GM12878 (cell line): Measurements from ENCODE around the gene CHCT1. TPM values are rescaled to one million over a fixed set of nuclear protein-coding genes. Genes with fewer than 3 reads are reported as not detected.
A peak's percentile ranks its signal among the peaks of the same experiment; 100 is the strongest.

Source experiments
- ATAC-seq: fragments of 200-7000 bp; cut with Tn5 transposase; 3 replicates; pipeline ENCODE4 v1.9.1; 2020; ENCODE audit warnings: mild to moderate bottlenecking, moderate library complexity
- BruUV-seq: library from RNA; stranded (reverse); fragments of 400-500 nt; replicated peaks from 2 replicates; lab custom pipeline; 2021; lab: Mats Ljungman, UMichigan
- CTCF ChIA-PET: fragments of 300-600 bp; sonication (Branson Sonifier 250); formaldehyde crosslinking; extraction: SDS; loops from one replicate; lab custom pipeline; 2021; ENCODE audit warnings: inconsistent platforms; lab: Yijun Ruan, JAX
- POLR2A ChIA-PET: fragments of 350-600 bp; formaldehyde crosslinking; extraction: SDS; loops from one replicate; lab custom pipeline; 2021; ENCODE audit warnings: inconsistent platforms; lab: Charles Lee
- RAD21 ChIA-PET: fragments of 300-600 bp; sonication (Branson Sonifier 250); formaldehyde crosslinking; loops from one replicate; lab custom pipeline; 2023; ENCODE audit warnings: antibody characterized with exemption; ENCODE audit not compliant: unreplicated experiment; lab: Charles Lee
- SMC1A ChIA-PET: fragments of 300-600 bp; sonication (Branson Sonifier 250); formaldehyde crosslinking; loops from one replicate; lab custom pipeline; 2023; ENCODE audit not compliant: unreplicated experiment, uncharacterized antibody; lab: Charles Lee
- DNase-seq: peaks from one replicate; pipeline ENCODE4 v3.0.0-alpha.2; 2011; ENCODE audit warnings: low read depth, low spot score
- FAIRE-seq: peaks from 3 replicates; lab custom pipeline; 2011; peaks lifted over from hg19 to GRCh38; lab: Jason Lieb, UNC
- H2AFZ ChIP-seq: 2 replicates; pipeline ENCODE4 v1.6.0; 2011; ENCODE audit warnings: low read depth, low read length, control low read depth; ENCODE audit not compliant: control insufficient read depth
- H3K27ac ChIP-seq: 2 replicates; pipeline ENCODE4 v1.5.1; 2011; ENCODE audit warnings: control low read depth; ENCODE audit not compliant: control insufficient read depth, insufficient read depth
- H3K27me3 ChIP-seq, 2 experiments: replicated peaks in 1 of 2; 2 replicates each; pipeline versions ENCODE4 v1.6.0 to v1.6.1; 2011; ENCODE audit warnings: low read length in 1 of 2; ENCODE audit not compliant: control insufficient read depth in 2 of 2, insufficient read depth in 2 of 2
- H3K36me3 ChIP-seq, 2 experiments: 2 replicates each; pipeline ENCODE4 v1.5.1; 2011; ENCODE audit warnings: low read length in 1 of 2; ENCODE audit not compliant: control insufficient read depth in 2 of 2, insufficient read depth in 2 of 2
- H3K4me1 ChIP-seq: 2 replicates; pipeline ENCODE4 v1.6.1; 2011; ENCODE audit warnings: mild to moderate bottlenecking, low read length, moderate library complexity, mixed read lengths; ENCODE audit not compliant: control insufficient read depth, insufficient read depth
- H3K4me2 ChIP-seq: 2 replicates; pipeline ENCODE4 v1.6.0; 2011; ENCODE audit warnings: control low read depth; ENCODE audit not compliant: control insufficient read depth, insufficient read depth
- H3K4me3 ChIP-seq: fragments of 200-600 bp; sonication (generic); 2 replicates; pipeline ENCODE4 v1.5.1; 2016
- H3K79me2 ChIP-seq: 2 replicates; pipeline ENCODE4 v1.6.0; 2011; ENCODE audit warnings: low read length; ENCODE audit not compliant: control insufficient read depth, insufficient read depth
- H3K9ac ChIP-seq: 2 replicates; pipeline ENCODE4 v1.8.0; 2011; ENCODE audit warnings: low read length, control low read depth, mixed read lengths; ENCODE audit not compliant: control insufficient read depth, insufficient read depth
- H3K9me3 ChIP-seq: replicated peaks from 3 replicates; pipeline ENCODE4 v1.5.1; 2011; ENCODE audit warnings: mild to moderate bottlenecking, low read length; ENCODE audit not compliant: control insufficient read depth, insufficient read depth
- H4K20me1 ChIP-seq: 2 replicates; pipeline ENCODE4 v1.6.0; 2011; ENCODE audit not compliant: control insufficient read depth, insufficient read depth
- CEBPB ChIP-seq, 2 experiments: fragments of 150-350 bp in 1 of 2; IDR thresholded peaks; 2 replicates each; pipeline ENCODE4 v1.6.1; 2012 to 2014; ENCODE audit warnings: low read depth in 2 of 2, low read length in 2 of 2, borderline replicate concordance in 1 of 2, inconsistent platforms in 1 of 2
- FOXM1 ChIP-seq: IDR thresholded peaks from 2 replicates; pipeline ENCODE4 v1.6.1; 2012; ENCODE audit warnings: low read depth, mild to moderate bottlenecking, inconsistent platforms, low read length, moderate library complexity
- GABPA ChIP-seq: IDR thresholded peaks from 2 replicates; pipeline ENCODE4 v1.6.1; 2014; ENCODE audit warnings: antibody characterized with exemption, low read depth, mild to moderate bottlenecking, inconsistent platforms
- IKZF2 ChIP-seq, 2 experiments: fragments of 450-650 bp; IDR thresholded peaks; 2 replicates each; pipeline ENCODE4 v1.6.1; 2017; ENCODE audit warnings: mild to moderate bottlenecking in 2 of 2, moderate library complexity in 2 of 2
- JUND ChIP-seq: IDR thresholded peaks from 2 replicates; pipeline ENCODE4 v1.6.1; 2012; ENCODE audit warnings: low read depth, mild to moderate bottlenecking, low read length, improper control_type of control experiment, moderate library complexity
- NFXL1 ChIP-seq: fragments of 450-650 bp; IDR thresholded peaks from 2 replicates; pipeline ENCODE4 v1.6.1; 2017; ENCODE audit warnings: antibody characterized with exemption, mild to moderate bottlenecking, borderline replicate concordance
- RB1 ChIP-seq: fragments of 450-650 bp; formaldehyde crosslinking; IDR thresholded peaks from 2 replicates; pipeline ENCODE4 v1.6.1; 2017; ENCODE audit warnings: mild to moderate bottlenecking, borderline replicate concordance
- RBBP5 ChIP-seq: fragments of 200-600 bp; sonication (generic); conservative IDR thresholded peaks from 2 replicates; pipeline ENCODE4 v1.6.1; 2016
- SP1 ChIP-seq: IDR thresholded peaks from one replicate; pipeline ENCODE4 v1.6.1; 2011; ENCODE audit warnings: low read depth, low read length
- SREBF1 ChIP-seq: IDR thresholded peaks from 2 replicates; pipeline ENCODE4 v1.6.1; 2012; ENCODE audit warnings: mild to moderate bottlenecking, low read length
- SREBF2 ChIP-seq: IDR thresholded peaks from 2 replicates; pipeline ENCODE4 v1.6.1; 2012; ENCODE audit warnings: mild to moderate bottlenecking, low read length
- SRF ChIP-seq, 2 experiments: IDR thresholded peaks; 2 replicates each; pipeline ENCODE4 v1.6.1; 2011; ENCODE audit warnings: low read depth in 2 of 2, low read length in 2 of 2, mild to moderate bottlenecking in 1 of 2, moderate library complexity in 1 of 2
- TCF12 ChIP-seq: IDR thresholded peaks from 2 replicates; pipeline ENCODE4 v1.6.1; 2011; ENCODE audit warnings: low read depth, mild to moderate bottlenecking, low read length
- ZNF622 ChIP-seq: fragments of 450-650 bp; IDR thresholded peaks from 2 replicates; pipeline ENCODE4 v1.6.1; 2017; ENCODE audit warnings: mild to moderate bottlenecking, inconsistent platforms
- ZZZ3 ChIP-seq: IDR thresholded peaks from 2 replicates; pipeline ENCODE4 v1.6.1; 2011; ENCODE audit warnings: low read depth; ENCODE audit not compliant: control insufficient read depth, insufficient read length
- WGBS: methylation state at CpG from one replicate; pipeline ENCODE4 v1.1.6; 2016; ENCODE audit warnings: low lambda C conversion rate; ENCODE audit not compliant: insufficient replicate concordance, insufficient coverage; ENCODE audit errors: missing lambda C conversion rate; 5-methylcytosine and 5-hydroxymethylcytosine counted together
- in situ Hi-C: fragments of 300-500 bp; cut with MboI; formaldehyde crosslinking; loops from 9 replicates; pipeline ENCODE4 v1.14.3; 2018; ENCODE audit warnings: mixed read lengths
- intact Hi-C: fragments of 100-400 bp; cut with micrococcal nuclease; formaldehyde crosslinking; loops from one replicate; pipeline ENCODE4 v1.14.2; 2022; ENCODE audit not compliant: unreplicated experiment
- polyA plus RNA-seq, 11 experiments: library from polyadenylated mRNA; depleted of rRNA in 4 of 11; unstranded in 6 of 11; stranded (reverse) in 5 of 11; fragments of >200 nt; fragmentation: Nextera tagmentation in 4 of 11; fragmentation: Illumina TruSeq in 1 of 11; extraction: Ambion mirVana in 4 of 11; extraction: Trizol in 1 of 11; gene quantifications; 1 replicate in 1 of 11; 2 replicates in 10 of 11; pipeline versions ENCODE4 v1.2.1 to v1.2.3, GENCODE V29; 2011 to 2016; ENCODE audit warnings: inconsistent platforms in 2 of 11, missing spikeins in 2 of 11, low read depth in 1 of 11
- total RNA-seq, 4 experiments: library from RNA; depleted of rRNA in 3 of 4; stranded (reverse); fragments of >200 nt in 3 of 4; fragmentation: Illumina TruSeq in 1 of 4; extraction: Trizol in 1 of 4; gene quantifications; 2 replicates each; pipeline versions ENCODE4 v1.2.1 to v1.2.3, GENCODE V29; 2013 to 2021
- TF ChIP-seq, protein P1 (sequence below): IDR thresholded peaks from 2 replicates; pipeline ENCODE4 v1.6.1; 2012; ENCODE audit warnings: mild to moderate bottlenecking, low read depth, low read length
- TF ChIP-seq, protein P2 (sequence below): IDR thresholded peaks from 2 replicates; pipeline ENCODE4 v1.6.1; 2011; ENCODE audit warnings: low read depth, mild to moderate bottlenecking, low read length, moderate library complexity, borderline replicate concordance; ENCODE audit errors: extremely low read depth
- TF ChIP-seq, protein P3 (sequence below): IDR thresholded peaks from 2 replicates; pipeline ENCODE4 v1.6.1; 2012; ENCODE audit warnings: low read depth, low read length, improper control_type of control experiment

CHCT1 gene
- total and polyA plus RNA-seq, 10 of the 15 experiments (the other 5 are each of a cell fraction or from before 2014, with no cell fraction given), result 0.23 to 0.35 TPM; not detected in 8

DNA sequence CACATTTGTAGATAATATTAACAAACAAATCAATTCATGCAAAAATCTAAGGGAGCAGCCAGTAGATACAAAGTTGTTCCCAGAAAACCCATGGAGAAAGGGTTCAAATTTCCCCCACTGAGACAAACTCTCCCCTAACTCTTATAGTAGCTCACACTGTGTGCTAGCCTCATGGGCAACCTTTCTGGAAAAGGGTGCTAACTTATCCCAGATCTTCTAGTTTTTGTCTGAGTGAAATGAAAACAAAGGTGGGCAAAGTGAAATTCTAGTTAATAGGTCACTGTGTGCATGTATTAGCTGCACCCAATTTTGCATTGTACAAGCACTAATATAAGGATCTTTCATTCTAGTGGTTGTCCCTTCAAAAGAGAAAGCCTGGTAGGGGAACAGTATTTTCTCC, 20.5 kb upstream of the CHCT1 start (continued):
- TF ChIP-seq, protein P1, sequence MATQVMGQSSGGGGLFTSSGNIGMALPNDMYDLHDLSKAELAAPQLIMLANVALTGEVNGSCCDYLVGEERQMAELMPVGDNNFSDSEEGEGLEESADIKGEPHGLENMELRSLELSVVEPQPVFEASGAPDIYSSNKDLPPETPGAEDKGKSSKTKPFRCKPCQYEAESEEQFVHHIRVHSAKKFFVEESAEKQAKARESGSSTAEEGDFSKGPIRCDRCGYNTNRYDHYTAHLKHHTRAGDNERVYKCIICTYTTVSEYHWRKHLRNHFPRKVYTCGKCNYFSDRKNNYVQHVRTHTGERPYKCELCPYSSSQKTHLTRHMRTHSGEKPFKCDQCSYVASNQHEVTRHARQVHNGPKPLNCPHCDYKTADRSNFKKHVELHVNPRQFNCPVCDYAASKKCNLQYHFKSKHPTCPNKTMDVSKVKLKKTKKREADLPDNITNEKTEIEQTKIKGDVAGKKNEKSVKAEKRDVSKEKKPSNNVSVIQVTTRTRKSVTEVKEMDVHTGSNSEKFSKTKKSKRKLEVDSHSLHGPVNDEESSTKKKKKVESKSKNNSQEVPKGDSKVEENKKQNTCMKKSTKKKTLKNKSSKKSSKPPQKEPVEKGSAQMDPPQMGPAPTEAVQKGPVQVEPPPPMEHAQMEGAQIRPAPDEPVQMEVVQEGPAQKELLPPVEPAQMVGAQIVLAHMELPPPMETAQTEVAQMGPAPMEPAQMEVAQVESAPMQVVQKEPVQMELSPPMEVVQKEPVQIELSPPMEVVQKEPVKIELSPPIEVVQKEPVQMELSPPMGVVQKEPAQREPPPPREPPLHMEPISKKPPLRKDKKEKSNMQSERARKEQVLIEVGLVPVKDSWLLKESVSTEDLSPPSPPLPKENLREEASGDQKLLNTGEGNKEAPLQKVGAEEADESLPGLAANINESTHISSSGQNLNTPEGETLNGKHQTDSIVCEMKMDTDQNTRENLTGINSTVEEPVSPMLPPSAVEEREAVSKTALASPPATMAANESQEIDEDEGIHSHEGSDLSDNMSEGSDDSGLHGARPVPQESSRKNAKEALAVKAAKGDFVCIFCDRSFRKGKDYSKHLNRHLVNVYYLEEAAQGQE, result no peak
- TF ChIP-seq SREBF1 (no peak), JUND (no peak), NFXL1 (peak; percentile 53; the same call in 1 of the 2 replicates)

DNA sequence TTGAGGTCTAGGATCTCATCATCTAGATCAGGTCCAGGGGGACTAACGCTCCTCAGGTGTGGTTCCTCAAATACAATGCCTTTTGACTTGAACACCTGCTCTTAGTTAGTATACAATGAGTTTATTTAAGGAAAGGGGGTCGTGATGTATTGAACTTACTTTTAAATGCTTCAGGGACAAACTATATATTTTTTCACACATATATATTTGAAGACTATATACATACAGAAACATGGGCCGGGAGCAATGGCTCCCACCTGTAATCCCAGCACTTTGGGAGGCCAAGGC, 18.8 kb upstream of the CHCT1 start:
- in situ Hi-C loops, result no loop called here
- no peak for TF ChIP-seq TCF12
- no peak for TF ChIP-seq RB1
- no peak for TF ChIP-seq GABPA
- no peak for TF ChIP-seq ZNF622
- no peak for TF ChIP-seq CEBPB (IDR thresholded peaks at IDR 0.05; ENCODE audit: borderline replicate concordance in 1 of 2, low read depth in 2 of 2, low read length in 2 of 2)
- TF ChIP-seq FOXM1, result no peak
- TF ChIP-seq ZZZ3, result no peak
- TF ChIP-seq IKZF2 (IDR thresholded peaks at IDR 0.05), result no peak
- TF ChIP-seq, protein P1, result no peak
- TF ChIP-seq, protein P2, sequence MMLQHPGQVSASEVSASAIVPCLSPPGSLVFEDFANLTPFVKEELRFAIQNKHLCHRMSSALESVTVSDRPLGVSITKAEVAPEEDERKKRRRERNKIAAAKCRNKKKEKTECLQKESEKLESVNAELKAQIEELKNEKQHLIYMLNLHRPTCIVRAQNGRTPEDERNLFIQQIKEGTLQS, result no peak
- no peak for TF ChIP-seq RBBP5
- no peak for TF ChIP-seq SP1
- TF ChIP-seq SRF (IDR thresholded peaks at IDR 0.05; ENCODE audit: low read depth in 2 of 2, low read length in 2 of 2), result no peak
- TF ChIP-seq, protein P3, sequence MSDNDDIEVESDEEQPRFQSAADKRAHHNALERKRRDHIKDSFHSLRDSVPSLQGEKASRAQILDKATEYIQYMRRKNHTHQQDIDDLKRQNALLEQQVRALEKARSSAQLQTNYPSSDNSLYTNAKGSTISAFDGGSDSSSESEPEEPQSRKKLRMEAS, result no peak
- no peak for TF ChIP-seq SREBF2

More for the DNA sequence above, 18.8 kb upstream of the CHCT1 start:
- DNase-seq, result no peak
- Histone ChIP-seq H4K20me1 (no peaks in the 10 kb centered on the region), H3K9ac (no peak overlapping the region), H3K4me3 (no peak overlapping the region), H2AFZ (no peak overlapping the region), H3K79me2 (no peaks in the 10 kb centered on the region), H3K9me3 (no peaks in the 10 kb centered on the region), H3K4me2 (no peak overlapping the region), H3K27ac (no peak overlapping the region), H3K27me3 (no peaks in the 10 kb centered on the region), H3K4me1 (no peaks in the 10 kb centered on the region), H3K36me3 (no peaks in the 10 kb centered on the region)
- ChIA-PET SMC1A (no interaction called here), RAD21 (no interaction called here), CTCF (interaction anchor here (1.1 to 2.4 kb wide), 2 partner anchors 18 to 20 kb away, joined by 3 to 8 read pairs; no protein-coding TSS in a partner anchor), POLR2A (no interaction called here)
- no peak for ATAC-seq
- intact Hi-C loops, result no loop called here
- no TSS peak for BruUV-seq
- FAIRE-seq, result no peak
- 59% methylated on average over 3 of the region's 3 CpGs for WGBS
